Activated naive CD4-positive, alpha-beta T cell treated with anti-CD3 and anti-CD28 coated beads for 36 hours (primary cell): ENCODE measurements around the gene TNS1. TPM values are rescaled to one million over a fixed set of nuclear protein-coding genes. Genes with fewer than 3 reads are reported as not detected.

Experiments used
- CTCF ChIA-PET: fragments of 350-600 bp; sonication (Branson Sonifier 250); formaldehyde crosslinking; loops from one replicate; lab custom pipeline; 2021; ENCODE audit warnings: antibody characterized with exemption; lab: Charles Lee
- DNase-seq: peaks from one replicate; pipeline ENCODE4 v3.0.0-alpha.2; 2020
- H3K27ac Mint-ChIP-seq: one replicate; pipeline ENCODE4 v1.8.0; 2021; ENCODE audit warnings: mild to moderate bottlenecking, mixed read lengths
- H3K27me3 Mint-ChIP-seq: one replicate; pipeline ENCODE4 v1.8.0; 2021; ENCODE audit warnings: low read depth, mixed read lengths
- H3K36me3 Mint-ChIP-seq: one replicate; pipeline ENCODE4 v1.8.0; 2021; ENCODE audit warnings: low read depth, mixed read lengths
- H3K4me1 Mint-ChIP-seq: one replicate; pipeline ENCODE4 v1.8.0; 2021; ENCODE audit warnings: low read depth, mixed read lengths
- H3K4me3 Mint-ChIP-seq: one replicate; pipeline ENCODE4 v1.8.0; 2021; ENCODE audit warnings: mild to moderate bottlenecking, moderate library complexity, mixed read lengths
- H3K9me3 Mint-ChIP-seq: one replicate; pipeline ENCODE4 v1.8.0; 2021; ENCODE audit warnings: mixed read lengths
- intact Hi-C: fragments of 100-400 bp; cut with micrococcal nuclease; formaldehyde crosslinking; loops from one replicate; pipeline ENCODE4 v1.15.1; 2023
- total RNA-seq, 2 experiments: library from RNA; stranded (reverse); gene quantifications; one replicate each; pipeline ENCODE4 v1.2.3, GENCODE V29; 2021

Gene TNS1
- total RNA-seq, 2 experiments from 2014 or later = 0.40 to 0.74 TPM

DNA sequence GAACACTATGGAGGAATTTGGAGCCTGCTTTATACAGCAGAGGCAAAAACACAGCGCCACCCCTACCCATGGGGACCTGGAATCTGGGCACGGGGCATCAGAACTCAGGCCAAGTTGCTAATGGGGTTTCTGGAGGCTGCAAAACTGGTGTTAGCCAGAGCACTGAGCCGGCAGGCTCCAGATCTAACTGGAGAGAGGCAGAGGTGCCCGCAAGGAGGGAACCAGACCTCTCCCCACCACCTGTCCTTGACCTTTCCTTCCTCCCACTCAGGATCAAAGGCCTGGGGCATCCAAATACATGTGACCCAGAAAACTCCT, 126.6 kb downstream of the TNS1 start:
- no peak overlapping the region for H3K27ac Mint-ChIP-seq
- H3K36me3 Mint-ChIP-seq = no peaks in the 10 kb centered on the region
- DNase-seq = no peak
- intact Hi-C loops = no loop called here
- no peaks in the 10 kb centered on the region for H3K4me1 Mint-ChIP-seq
- H3K4me3 Mint-ChIP-seq = no peak overlapping the region
- H3K9me3 Mint-ChIP-seq = no peaks in the 10 kb centered on the region
- no peaks in the 10 kb centered on the region for H3K27me3 Mint-ChIP-seq
- CTCF ChIA-PET = interaction anchor here (1.0 kb wide), 1 partner anchor 9 kb away, joined by 5 read pairs; no protein-coding TSS in a partner anchor

DNA sequence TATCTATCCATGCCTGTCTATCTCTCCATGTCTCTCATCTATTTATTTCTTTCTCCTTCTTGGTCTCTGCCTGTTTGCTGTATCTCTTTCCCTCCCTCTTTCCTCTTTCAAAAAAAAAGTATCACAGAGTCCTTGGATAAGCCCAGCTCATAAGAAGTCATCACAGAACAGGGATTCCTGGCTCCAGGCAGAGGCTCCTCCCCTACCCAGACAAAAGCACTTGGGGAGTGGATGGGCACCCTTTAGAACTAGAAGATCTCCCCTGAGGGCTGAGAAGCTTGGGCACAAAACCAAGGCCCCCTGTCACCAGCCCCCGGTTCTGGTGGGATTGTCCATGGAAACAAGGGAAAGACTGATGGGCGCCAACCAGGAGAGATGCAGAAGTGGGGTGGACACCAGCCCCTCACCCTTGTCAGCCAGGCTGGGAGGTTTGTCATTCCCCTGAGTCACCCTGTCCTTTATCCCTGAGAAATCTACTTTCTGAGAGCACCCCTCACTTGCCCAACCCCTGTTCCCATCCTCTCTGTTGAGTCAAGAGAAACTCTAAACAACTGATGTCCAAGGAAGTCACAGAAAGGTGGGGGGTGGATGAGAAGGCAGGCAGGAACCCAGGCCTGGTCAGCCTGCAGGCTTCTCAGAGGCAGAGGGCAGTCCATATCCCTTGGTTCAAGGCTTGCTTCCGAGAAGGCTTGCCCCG, 127.1 kb downstream of the TNS1 start:
- no peaks in the 10 kb centered on the region for H3K27me3 Mint-ChIP-seq
- no peak overlapping the region for H3K27ac Mint-ChIP-seq
- no peaks in the 10 kb centered on the region for H3K9me3 Mint-ChIP-seq
- no peak overlapping the region for H3K4me3 Mint-ChIP-seq
- CTCF ChIA-PET = interaction anchor here (1.1 to 2.0 kb wide), 2 partner anchors 86 to 90 kb away, joined by 6 read pairs; no protein-coding TSS in a partner anchor
- no peaks in the 10 kb centered on the region for H3K36me3 Mint-ChIP-seq
- no peaks in the 10 kb centered on the region for H3K4me1 Mint-ChIP-seq
- DNase-seq = no peak
- intact Hi-C loops = no loop called here

DNA sequence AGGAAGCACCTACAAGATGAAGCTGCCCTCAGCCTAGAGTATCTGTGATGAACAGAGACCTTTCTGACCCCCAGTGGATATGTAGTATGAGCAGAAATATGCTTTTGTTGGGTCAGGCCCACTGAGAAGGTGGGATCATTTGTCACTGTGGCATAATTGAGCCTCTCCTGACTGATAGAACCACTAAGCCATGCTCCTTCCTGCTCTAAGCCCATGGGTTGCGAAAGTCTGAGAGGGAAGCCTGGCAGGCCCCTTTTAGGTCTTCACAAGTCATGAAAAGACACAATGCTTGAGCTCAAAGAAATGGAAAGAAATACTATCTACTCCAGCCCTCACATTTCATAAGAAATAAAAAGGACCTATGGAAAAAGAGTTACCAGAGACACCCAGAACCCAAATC, 127.7 kb downstream of the TNS1 start:
- Mint-ChIP-seq H3K9me3 (no peaks in the 10 kb centered on the region), H3K4me1 (no peaks in the 10 kb centered on the region), H3K4me3 (no peak overlapping the region), H3K27ac (no peak overlapping the region), H3K36me3 (no peaks in the 10 kb centered on the region), H3K27me3 (no peaks in the 10 kb centered on the region)
- no peak for DNase-seq
- intact Hi-C loops = no loop called here
- CTCF ChIA-PET = interaction anchor here (1.1 to 2.0 kb wide), 2 partner anchors 86 to 90 kb away, joined by 6 read pairs; no protein-coding TSS in a partner anchor

DNA sequence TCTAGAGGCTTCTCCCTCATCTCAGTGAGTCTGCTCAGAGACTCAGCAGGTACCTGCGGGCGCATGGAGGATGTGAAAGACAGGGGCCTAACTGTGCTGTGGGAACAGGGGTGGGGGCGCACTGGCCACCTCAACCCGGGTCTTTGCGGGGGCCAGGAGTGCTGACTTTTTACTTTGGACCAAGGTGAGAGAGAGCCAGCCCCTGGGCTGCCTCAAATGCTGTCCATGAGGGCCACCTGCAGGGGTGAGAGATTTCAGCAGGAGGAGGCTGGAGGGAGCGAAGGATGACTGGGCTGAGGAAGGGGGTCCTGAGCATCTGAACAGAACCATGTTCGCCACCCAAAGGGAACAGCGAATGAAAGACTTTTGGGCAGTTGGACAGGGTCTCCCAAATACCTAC, 129.4 kb downstream of the TNS1 start:
- Mint-ChIP-seq H3K27me3 (no peaks in the 10 kb centered on the region), H3K36me3 (no peaks in the 10 kb centered on the region), H3K4me3 (no peak overlapping the region), H3K27ac (no peak overlapping the region), H3K4me1 (no peaks in the 10 kb centered on the region), H3K9me3 (no peaks in the 10 kb centered on the region)
- intact Hi-C loops = no loop called here
- DNase-seq = no peak
- CTCF ChIA-PET = interaction anchor here (2.0 kb wide), 1 partner anchor 88 kb away, joined by 6 read pairs; no protein-coding TSS in a partner anchor

DNA sequence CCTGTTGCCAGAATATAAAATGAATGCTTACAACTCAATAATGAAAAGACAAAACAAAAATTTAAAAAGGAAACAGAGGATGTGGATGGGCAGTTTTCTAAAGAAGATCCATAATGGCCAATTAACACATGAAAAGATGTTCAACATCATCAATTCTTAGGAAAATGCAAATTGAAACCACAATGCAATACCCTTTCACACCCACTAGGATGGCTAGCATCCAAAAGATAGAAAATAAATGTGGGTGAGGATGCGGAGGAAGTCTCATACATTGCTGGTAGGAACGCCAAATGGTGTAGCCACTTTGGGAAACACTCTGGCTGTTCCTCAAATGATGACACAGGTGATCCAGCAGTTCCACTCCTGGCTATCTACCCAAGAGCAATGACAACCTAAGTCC, 130.5 kb downstream of the TNS1 start:
- Mint-ChIP-seq H3K36me3 (no peaks in the 10 kb centered on the region), H3K27me3 (no peaks in the 10 kb centered on the region), H3K4me3 (no peak overlapping the region), H3K9me3 (no peaks in the 10 kb centered on the region), H3K4me1 (no peaks in the 10 kb centered on the region), H3K27ac (no peak overlapping the region)
- CTCF ChIA-PET = no interaction called here
- intact Hi-C loops = no loop called here
- DNase-seq = no peak

DNA sequence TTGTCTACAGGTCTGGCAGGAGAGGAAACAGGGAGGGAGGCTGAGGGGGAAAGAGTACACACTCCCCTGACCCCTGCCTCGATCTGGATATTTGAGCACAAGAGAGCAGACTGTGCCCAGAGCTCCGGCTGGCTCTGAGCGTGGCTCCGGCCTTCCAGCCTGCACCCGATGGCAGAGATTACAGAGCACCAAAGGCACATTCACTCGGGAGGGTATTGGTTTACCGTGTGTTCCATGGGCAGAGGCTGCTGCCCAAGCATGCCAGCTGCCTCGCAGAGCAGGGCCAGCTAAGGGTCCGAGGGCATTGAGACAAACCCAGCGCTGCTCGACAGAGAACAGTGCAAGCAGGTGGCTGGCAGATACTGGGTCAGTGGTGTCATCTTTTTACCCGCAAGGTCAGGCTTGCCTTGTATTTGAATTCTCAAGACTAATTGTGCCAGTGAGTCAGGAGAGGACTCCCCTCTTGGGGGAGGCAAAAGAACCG, 132.2 kb downstream of the TNS1 start:
- no peaks in the 10 kb centered on the region for H3K4me1 Mint-ChIP-seq
- CTCF ChIA-PET = interaction anchor here (0.6 to 1.2 kb wide), 3 partner anchors 9 to 168 kb away, joined by 3 to 4 read pairs (median 4); no protein-coding TSS in a partner anchor
- H3K9me3 Mint-ChIP-seq = no peaks in the 10 kb centered on the region
- no peaks in the 10 kb centered on the region for H3K27me3 Mint-ChIP-seq
- no peak overlapping the region for H3K27ac Mint-ChIP-seq
- no peak overlapping the region for H3K4me3 Mint-ChIP-seq
- DNase-seq = no peak
- no peaks in the 10 kb centered on the region for H3K36me3 Mint-ChIP-seq
- intact Hi-C loops = no loop called here

DNA sequence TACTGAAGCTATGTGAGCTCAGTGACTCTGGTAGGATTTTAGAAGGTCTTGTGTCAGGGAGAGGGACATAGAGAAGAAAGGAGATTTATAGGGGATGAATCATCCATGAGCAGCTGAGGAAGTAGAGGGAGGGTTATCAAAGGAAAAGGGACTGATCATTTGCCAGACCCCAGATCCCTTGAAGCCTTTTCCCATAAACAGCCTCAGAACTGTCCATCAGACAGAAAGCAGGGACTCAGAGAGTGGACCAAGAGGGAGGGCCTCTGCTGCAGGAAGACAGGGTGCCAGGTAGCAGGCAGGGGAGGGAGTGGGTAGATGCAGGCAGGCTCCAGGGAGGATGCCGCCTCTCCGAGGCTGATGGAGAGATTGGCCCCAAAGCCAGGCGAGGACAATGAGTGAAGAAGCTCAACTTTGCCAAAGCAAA, 133.9 kb downstream of the TNS1 start:
- DNase-seq = no peak
- Mint-ChIP-seq H3K9me3 (no peaks in the 10 kb centered on the region), H3K27ac (no peak overlapping the region), H3K4me3 (no peak overlapping the region), H3K36me3 (no peaks in the 10 kb centered on the region), H3K4me1 (no peaks in the 10 kb centered on the region), H3K27me3 (no peaks in the 10 kb centered on the region)
- CTCF ChIA-PET = interaction anchor here (1.1 to 1.2 kb wide), 3 partner anchors 18 to 82 kb away, joined by 3 read pairs; no protein-coding TSS in a partner anchor
- intact Hi-C loops = no loop called here

DNA sequence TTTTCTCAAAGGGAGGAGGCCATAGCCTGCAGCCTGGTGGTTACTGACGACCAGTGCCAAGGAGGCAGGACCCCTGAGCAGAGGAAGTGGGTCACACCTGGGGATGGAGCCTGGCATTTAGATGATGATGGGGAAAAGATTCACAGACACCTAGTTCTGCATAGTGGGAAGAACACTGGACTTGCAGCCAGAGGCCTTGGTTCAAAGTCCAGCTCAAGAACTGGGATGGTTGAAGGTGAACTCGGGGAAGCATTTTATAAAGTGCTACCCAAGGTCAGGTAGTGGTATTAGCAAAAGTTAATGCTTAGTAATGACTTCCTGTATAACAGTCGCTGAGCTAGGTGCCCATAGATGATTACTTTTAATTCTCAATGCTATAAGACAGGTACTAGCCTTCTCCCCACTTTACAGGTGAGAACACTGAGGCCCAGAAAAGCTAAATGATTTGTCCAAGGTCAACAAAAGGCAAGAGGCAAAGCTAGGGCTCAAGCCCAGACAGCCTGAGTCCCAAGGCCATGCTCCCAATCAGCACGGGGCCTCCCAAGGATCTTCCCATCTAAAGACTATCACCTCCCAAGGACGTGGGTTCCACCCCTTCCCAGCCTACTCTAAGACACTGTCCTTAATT, 134.4 kb downstream of the TNS1 start:
- Mint-ChIP-seq H3K27ac (no peak overlapping the region), H3K36me3 (no peaks in the 10 kb centered on the region), H3K27me3 (no peaks in the 10 kb centered on the region), H3K9me3 (no peaks in the 10 kb centered on the region), H3K4me1 (no peaks in the 10 kb centered on the region), H3K4me3 (no peak overlapping the region)
- no peak for DNase-seq
- intact Hi-C loops = no loop called here
- CTCF ChIA-PET = interaction anchor here (1.1 to 1.2 kb wide), 3 partner anchors 18 to 82 kb away, joined by 3 read pairs; no protein-coding TSS in a partner anchor

DNA sequence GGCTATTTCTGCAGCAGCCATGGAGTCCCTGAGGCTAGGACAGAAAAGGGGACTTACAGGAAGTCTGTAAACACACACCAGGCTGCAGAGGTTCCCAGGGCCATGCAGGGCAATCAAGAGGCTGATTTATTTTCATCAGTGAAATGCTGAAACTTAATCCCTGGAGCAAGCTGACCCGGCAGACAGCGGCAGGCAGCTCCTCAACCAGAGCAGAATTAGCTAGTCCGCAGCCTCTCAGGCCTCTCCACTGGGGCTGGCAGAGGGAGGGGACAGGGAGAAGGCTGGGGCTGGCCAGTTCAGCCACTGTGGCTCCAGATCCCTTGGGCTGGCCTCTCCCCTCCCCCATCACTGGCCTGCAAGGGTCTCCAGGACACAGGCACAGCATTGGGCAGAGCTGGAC, 136.3 kb downstream of the TNS1 start:
- H3K27me3 Mint-ChIP-seq = no peaks in the 10 kb centered on the region
- H3K4me3 Mint-ChIP-seq = no peak overlapping the region
- DNase-seq = no peak
- CTCF ChIA-PET = interaction anchor here (1.4 kb wide), 2 partner anchors 15 to 81 kb away, joined by 3 to 4 read pairs; no protein-coding TSS in a partner anchor
- H3K27ac Mint-ChIP-seq = no peak overlapping the region
- H3K9me3 Mint-ChIP-seq = no peaks in the 10 kb centered on the region
- intact Hi-C loops = no loop called here
- H3K36me3 Mint-ChIP-seq = no peaks in the 10 kb centered on the region
- no peaks in the 10 kb centered on the region for H3K4me1 Mint-ChIP-seq

DNA sequence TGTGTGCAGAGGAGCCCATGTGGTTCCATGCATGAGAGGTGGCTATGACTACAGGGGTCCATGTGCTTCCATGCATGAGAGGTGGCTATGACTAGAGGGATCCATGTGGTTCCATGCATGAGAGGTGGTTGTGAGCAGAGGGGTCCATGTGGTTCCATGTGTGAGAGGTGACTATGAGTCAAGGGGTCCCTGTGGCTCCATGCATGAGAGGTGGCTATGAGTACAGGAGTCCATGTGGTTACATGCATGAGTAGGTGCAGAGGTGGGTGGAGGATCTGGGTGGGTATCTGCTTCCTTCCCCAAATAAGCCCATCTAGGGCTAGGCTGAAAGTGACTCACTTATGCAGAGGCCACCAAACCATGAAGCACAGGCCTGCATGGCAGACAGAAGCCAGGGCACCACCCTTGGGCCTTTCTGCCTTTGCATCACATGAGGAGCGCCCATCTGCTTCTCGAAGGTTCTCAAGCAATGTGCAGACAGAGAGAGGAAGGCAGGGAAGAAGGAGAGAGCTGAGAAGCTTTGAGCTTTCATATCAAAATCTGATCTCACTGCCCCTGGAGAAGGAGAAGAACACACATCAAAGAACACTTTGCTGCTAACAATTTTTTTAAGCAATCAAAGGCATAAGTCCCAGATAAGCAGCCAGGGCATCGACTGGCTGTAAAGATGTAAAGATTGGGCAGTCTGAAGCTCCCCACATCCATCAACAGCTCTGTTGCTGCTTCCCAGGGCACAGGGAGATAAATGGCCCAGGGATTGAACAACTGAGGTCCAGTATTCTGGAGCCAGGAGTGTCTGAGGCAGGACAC, 137.6 kb downstream of the TNS1 start:
- Mint-ChIP-seq H3K4me1 (no peaks in the 10 kb centered on the region), H3K27ac (no peak overlapping the region), H3K27me3 (no peaks in the 10 kb centered on the region), H3K4me3 (no peak overlapping the region), H3K36me3 (no peaks in the 10 kb centered on the region), H3K9me3 (no peaks in the 10 kb centered on the region)
- intact Hi-C loops = no loop called here
- DNase-seq = no peak
- CTCF ChIA-PET = no interaction called here

DNA sequence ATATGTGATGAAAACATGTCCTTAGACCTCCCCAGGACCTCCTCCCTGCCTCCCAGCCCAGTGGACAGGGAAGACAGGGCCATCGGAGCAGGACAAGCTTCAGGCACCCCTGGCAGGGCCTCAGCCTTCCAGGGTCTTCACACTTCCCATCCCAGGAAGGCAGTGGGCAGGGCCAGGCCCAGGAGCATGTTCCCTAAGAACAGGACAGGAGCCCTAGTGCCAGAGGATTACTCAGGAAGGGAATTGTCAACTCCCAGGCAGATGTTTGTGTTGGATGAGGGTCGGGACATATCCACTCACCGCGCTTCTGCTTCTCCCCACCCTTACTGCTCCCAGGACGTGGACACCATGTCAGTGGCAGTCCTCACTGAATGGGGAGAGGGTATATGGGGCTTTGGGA, 138.9 kb downstream of the TNS1 start:
- no peaks in the 10 kb centered on the region for H3K9me3 Mint-ChIP-seq
- H3K4me3 Mint-ChIP-seq = no peak overlapping the region
- no peak overlapping the region for H3K27ac Mint-ChIP-seq
- intact Hi-C loops = no loop called here
- CTCF ChIA-PET = interaction anchor here (1.4 kb wide), 1 partner anchor 75 kb away, joined by 5 read pairs; no protein-coding TSS in a partner anchor
- H3K36me3 Mint-ChIP-seq = no peaks in the 10 kb centered on the region
- no peaks in the 10 kb centered on the region for H3K27me3 Mint-ChIP-seq
- H3K4me1 Mint-ChIP-seq = no peaks in the 10 kb centered on the region
- no peak for DNase-seq

DNA sequence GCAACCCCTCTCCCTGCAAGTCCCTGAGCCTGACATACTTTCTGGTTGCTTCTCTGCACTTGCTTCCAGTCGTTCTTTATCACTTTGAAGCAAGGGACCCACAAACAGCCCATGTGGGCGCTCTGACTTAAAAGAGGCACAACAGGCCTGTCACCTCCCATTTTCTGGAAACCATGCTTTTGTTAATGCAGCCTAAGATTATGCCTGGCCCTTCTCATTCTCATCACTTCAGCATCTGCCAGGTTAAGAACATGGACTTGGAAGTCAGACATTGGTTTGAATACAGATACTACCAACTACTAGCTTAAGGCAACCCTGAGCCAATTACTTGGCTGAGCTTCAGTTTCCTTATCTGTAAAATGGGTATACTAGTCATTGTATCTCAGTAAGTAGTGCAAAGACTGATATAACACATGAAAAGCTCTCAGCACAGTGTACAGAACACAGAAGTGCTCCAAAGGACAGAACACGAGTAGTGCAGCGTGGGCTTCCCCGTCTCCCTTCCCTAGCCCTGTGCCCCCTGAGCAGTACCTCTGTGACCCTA, 141.4 kb downstream of the TNS1 start:
- H3K4me3 Mint-ChIP-seq = no peak overlapping the region
- intact Hi-C loops = no loop called here
- no peaks in the 10 kb centered on the region for H3K36me3 Mint-ChIP-seq
- no peaks in the 10 kb centered on the region for H3K4me1 Mint-ChIP-seq
- no peak overlapping the region for H3K27ac Mint-ChIP-seq
- DNase-seq = no peak
- no peaks in the 10 kb centered on the region for H3K27me3 Mint-ChIP-seq
- H3K9me3 Mint-ChIP-seq = no peaks in the 10 kb centered on the region
- CTCF ChIA-PET = no interaction called here
